A549 treated with Hydrocortisone at 1 μM for 4 hours (cell line): Measurements from ENCODE around the gene DDX53. TPM values are rescaled to one million over a fixed set of nuclear protein-coding genes. Genes with fewer than 3 reads are reported as not detected.

Source experiments
- total RNA-seq: library from RNA; stranded (reverse); fragments of 200-300 nt; extraction: Qiagen RNA extraction; gene quantifications from 5 replicates; pipeline ENCODE4 v1.2.3, GENCODE V29; 2022

Gene DDX53
- total RNA-seq: not detected in 5 replicates

GRCh38 chrX:22999696-23000223, at the start of gene DDX53:
TSS of gene DDX53 (plus strand) at chrX:22999960. CDS start at chrX:23000058, 98 bp downstream.

